WI38 (cell line): ENCODE data around the gene SCGN.

Experiments
- H3K4me3 ChIP-seq: 2 replicates; pipeline ENCODE4 v1.5.1; 2011; ENCODE audit warnings: low read depth, mild to moderate bottlenecking, control low read depth, low read length
- CTCF ChIP-seq: IDR thresholded peaks from 2 replicates; pipeline ENCODE4 v1.5.1; 2012; ENCODE audit warnings: low read depth, mild to moderate bottlenecking, control low read depth, low read length

The SCGN gene

GRCh38 chr6:25639653-25640052, 12.4 kb upstream of the SCGN start:
- no peak for TF ChIP-seq CTCF
- H3K4me3 ChIP-seq: no peak overlapping the region

GRCh38 chr6:25640446-25640845, 11.6 kb upstream of the SCGN start:
- TF ChIP-seq CTCF: no peak
- H3K4me3 ChIP-seq: no peak overlapping the region

GRCh38 chr6:25640891-25641290, 11.1 kb upstream of the SCGN start:
- H3K4me3 ChIP-seq: no peak overlapping the region
- no peak for TF ChIP-seq CTCF

- no peak for TF ChIP-seq CTCF
Measured at GRCh38 chr6:25641377-25641776, 10.6 kb upstream of the SCGN start.

GRCh38 chr6:25641940-25642666, 9.9 kb upstream of the SCGN start:
- TF ChIP-seq CTCF: no peak
- H3K4me3 ChIP-seq: no peak overlapping the region

More at GRCh38 chr6:25641377-25641776, 10.6 kb upstream of the SCGN start:
- H3K4me3 ChIP-seq: no peak overlapping the region

GRCh38 chr6:25642667-25643328, 9.2 kb upstream of the SCGN start:
- H3K4me3 ChIP-seq: no peak overlapping the region
- no peak for TF ChIP-seq CTCF

GRCh38 chr6:25645916-25646315, 6.1 kb upstream of the SCGN start:
- no peak for TF ChIP-seq CTCF
- H3K4me3 ChIP-seq: no peak overlapping the region
